ENCODE data around the gene FTCDNL1.

Gene FTCDNL1

DNA sequence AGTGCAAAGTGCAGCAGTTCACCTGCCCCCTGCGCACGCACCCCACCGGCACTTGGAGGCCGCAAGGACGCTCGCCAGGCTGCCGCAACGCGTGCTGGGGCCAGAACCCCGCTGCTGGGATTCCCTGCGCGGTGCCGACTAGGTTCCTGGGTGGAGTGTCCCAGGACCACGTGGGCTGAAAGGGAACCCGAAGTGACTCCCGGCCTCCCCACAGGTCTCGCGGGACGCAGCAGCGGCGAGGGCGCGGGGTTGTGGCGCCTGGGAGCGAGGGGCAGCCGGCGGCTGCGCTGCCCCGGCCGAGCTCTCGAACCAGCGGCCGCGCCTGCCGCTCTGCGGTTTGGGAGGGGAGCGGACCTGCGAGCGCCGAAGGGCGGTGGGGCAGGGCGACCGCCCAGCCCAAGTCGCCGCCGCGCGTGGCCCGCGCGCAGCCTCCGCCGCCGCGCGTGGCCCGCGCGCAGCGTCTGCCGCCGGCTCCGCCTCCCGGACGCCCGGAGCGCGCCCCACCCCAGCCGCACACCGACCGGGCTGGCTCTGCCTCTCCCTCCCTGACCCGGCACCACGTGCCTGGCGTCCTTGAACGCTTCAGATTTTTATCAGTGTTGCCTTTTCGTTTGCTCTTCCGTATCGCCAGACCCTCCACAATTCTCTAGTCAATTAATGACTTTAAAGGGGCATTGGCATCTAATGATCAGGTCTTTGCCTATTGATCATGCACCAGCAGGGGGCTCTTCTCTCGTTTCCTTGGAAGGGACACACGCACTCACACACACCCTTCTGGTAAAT, at the start of gene FTCDNL1:
Gene FTCDNL1 (minus strand): TSS at position 475 of the 783 bp plus-strand sequence. CDS start 2,230 bp downstream, outside the sequence.
- Histone ChIP-seq H3K4me1 (ENCODE audit: insufficient read depth, low read length) (peaks cover 16% of the 10 kb centered on the region), H3K9me3 (ENCODE audit: control insufficient read depth, insufficient read depth, low read length) (no peaks in the 10 kb centered on the region), H3K36me3 (ENCODE audit: insufficient read depth, low read length) (no peaks in the 10 kb centered on the region), H3K9ac (ENCODE audit: low read depth, low read length) (peak within 1 kb of the TSS; percentile 64)

DNA sequence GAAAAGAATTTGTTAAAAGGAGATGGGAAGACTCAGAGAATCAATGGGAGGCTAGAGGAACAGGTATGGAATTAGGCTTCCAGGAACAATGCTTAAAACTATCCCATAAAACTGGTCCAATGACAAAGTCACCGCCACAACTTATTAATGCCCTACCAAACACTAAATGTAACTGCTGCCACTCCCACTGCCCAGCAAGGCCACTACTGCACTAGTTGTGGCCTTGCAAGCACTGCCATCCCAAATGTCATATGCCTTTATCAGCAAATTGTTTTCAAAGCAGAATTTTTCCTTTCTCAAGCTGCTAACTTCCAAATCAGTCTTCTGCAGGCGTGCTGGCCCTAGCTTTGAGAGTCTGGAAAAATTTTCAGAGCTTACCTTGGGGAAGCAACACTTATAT, 45.6 kb upstream of the FTCDNL1 start:
- H3K4me1 ChIP-seq (ENCODE audit: insufficient read depth, low read length), result no peaks in the 10 kb centered on the region
- no peaks in the 10 kb centered on the region for H3K36me3 ChIP-seq (ENCODE audit: insufficient read depth, low read length)
- H3K9ac ChIP-seq (ENCODE audit: low read depth, low read length), result no peak overlapping the region
- no peaks in the 10 kb centered on the region for H3K9me3 ChIP-seq (ENCODE audit: control insufficient read depth, insufficient read depth, low read length)

DNA sequence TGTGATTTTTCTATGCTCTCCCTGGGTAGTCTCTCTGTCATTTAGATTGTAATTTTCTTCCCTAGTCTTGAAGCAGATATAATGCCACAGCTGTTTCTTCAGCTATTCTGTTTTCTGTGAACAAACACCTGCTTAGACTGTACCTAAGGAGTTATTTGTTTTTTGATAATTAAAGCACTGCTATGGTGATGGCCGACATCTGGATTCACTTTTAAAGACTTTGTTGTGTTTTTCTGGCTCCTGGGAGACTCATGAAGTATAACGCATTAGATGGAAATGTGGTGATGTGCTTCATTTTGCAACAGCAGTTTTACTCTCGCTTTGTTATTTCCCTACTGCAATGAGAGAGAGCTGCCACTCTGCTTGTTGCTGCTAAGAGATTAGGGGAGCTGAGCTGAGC, 44.4 kb upstream of the FTCDNL1 start:
- Histone ChIP-seq H3K9ac (ENCODE audit: low read depth, low read length) (no peak overlapping the region), H3K4me1 (ENCODE audit: insufficient read depth, low read length) (no peaks in the 10 kb centered on the region), H3K36me3 (ENCODE audit: insufficient read depth, low read length) (no peaks in the 10 kb centered on the region), H3K9me3 (ENCODE audit: control insufficient read depth, insufficient read depth, low read length) (no peaks in the 10 kb centered on the region)

DNA sequence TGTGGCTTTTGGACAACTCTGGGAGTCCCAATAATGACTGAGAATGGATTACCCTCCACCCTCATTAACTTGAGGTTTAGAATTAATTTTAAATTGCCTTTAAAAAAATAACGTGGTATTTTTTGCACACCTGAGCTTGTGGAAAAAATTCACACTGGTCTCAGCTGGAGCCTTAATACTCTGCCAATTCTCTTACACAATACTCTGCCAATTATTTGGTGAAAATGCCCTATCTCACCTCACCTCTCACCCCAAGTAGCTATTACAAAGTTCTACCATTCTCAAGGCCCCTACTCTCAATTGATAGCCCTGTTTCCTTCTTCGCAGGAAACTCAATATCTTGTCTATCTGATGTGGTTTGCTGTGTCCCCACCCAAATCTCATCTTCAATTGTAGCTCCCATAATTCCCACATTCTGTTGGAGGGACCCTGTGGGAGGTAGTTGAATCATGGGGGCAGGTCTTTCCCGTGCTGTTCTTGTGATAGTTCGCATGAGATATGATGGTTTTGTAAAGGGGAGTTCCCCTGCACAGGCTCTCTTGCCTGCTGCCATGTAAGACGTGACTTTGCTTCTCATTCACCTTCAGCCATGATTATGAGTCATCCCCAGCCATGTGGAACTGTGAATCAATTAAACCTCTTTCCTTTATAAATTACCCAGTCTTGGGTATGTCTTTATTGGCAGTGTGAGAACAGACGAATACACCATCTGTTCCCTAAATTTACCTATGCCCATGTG, 32.7 kb upstream of the FTCDNL1 start:
- no peaks in the 10 kb centered on the region for H3K4me1 ChIP-seq (ENCODE audit: insufficient read depth, low read length)

GRCh38 chr2:199882667-199883066, 31.7 kb upstream of the FTCDNL1 start:
- no peaks in the 10 kb centered on the region for H3K36me3 ChIP-seq (ENCODE audit: insufficient read depth, low read length)
- H3K4me1 ChIP-seq (ENCODE audit: insufficient read depth, low read length), result no peaks in the 10 kb centered on the region
- no peaks in the 10 kb centered on the region for H3K9me3 ChIP-seq (ENCODE audit: control insufficient read depth, insufficient read depth, low read length)
- H3K9ac ChIP-seq (ENCODE audit: low read depth, low read length), result no peak overlapping the region

More for the DNA sequence above, 32.7 kb upstream of the FTCDNL1 start:
- Histone ChIP-seq H3K9ac (ENCODE audit: low read depth, low read length) (no peak overlapping the region), H3K9me3 (ENCODE audit: control insufficient read depth, insufficient read depth, low read length) (no peaks in the 10 kb centered on the region), H3K36me3 (ENCODE audit: insufficient read depth, low read length) (no peaks in the 10 kb centered on the region)

DNA sequence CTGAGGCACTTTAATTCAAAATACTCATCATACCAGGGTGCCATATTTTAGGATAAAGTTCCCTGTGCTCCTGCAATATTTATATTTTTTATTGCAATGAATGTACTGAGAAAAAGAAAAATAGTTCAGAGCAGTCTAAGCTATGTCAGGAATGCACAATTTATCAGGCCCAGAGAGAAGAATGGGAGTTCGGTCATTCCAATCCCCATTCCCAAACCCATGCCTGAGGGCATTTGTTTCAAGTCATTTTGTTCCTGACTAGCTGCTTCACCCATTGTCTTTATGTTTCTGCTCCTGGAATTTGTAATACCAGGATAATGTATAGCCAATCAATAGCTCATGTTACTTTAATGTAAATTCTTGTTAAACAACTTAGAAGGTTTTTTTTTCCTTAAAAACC, 24.4 kb upstream of the FTCDNL1 start:
- Histone ChIP-seq H3K36me3 (ENCODE audit: insufficient read depth, low read length) (no peaks in the 10 kb centered on the region), H3K9ac (ENCODE audit: low read depth, low read length) (no peak overlapping the region), H3K9me3 (ENCODE audit: control insufficient read depth, insufficient read depth, low read length) (peaks cover 30% of the 10 kb centered on the region), H3K4me1 (ENCODE audit: insufficient read depth, low read length) (peaks cover 4% of the 10 kb centered on the region; the same call in 1 of the 2 replicates)

GRCh38 chr2:199874209-199874608, 23.2 kb upstream of the FTCDNL1 start:
- Histone ChIP-seq H3K9ac (ENCODE audit: low read depth, low read length) (no peak overlapping the region), H3K4me1 (ENCODE audit: insufficient read depth, low read length) (peaks cover 13% of the 10 kb centered on the region), H3K9me3 (ENCODE audit: control insufficient read depth, insufficient read depth, low read length) (peaks cover 30% of the 10 kb centered on the region), H3K36me3 (ENCODE audit: insufficient read depth, low read length) (no peaks in the 10 kb centered on the region)

- H3K4me1 ChIP-seq (ENCODE audit: insufficient read depth, low read length), result peaks cover 24% of the 10 kb centered on the region
- peaks cover 20% of the 10 kb centered on the region for H3K9me3 ChIP-seq (ENCODE audit: control insufficient read depth, insufficient read depth, low read length)
- no peaks in the 10 kb centered on the region for H3K36me3 ChIP-seq (ENCODE audit: insufficient read depth, low read length)
- H3K9ac ChIP-seq (ENCODE audit: low read depth, low read length), result no peak overlapping the region
These were observed 19.6 kb upstream of the FTCDNL1 start for GRCh38 chr2:199870581-199870980.

- H3K4me1 ChIP-seq (ENCODE audit: insufficient read depth, low read length), result peaks cover 24% of the 10 kb centered on the region
- H3K9me3 ChIP-seq (ENCODE audit: control insufficient read depth, insufficient read depth, low read length), result peaks cover 14% of the 10 kb centered on the region
- H3K36me3 ChIP-seq (ENCODE audit: insufficient read depth, low read length), result no peaks in the 10 kb centered on the region
- H3K9ac ChIP-seq (ENCODE audit: low read depth, low read length), result peak overlapping the region; percentile 49
These were observed 18.7 kb upstream of the FTCDNL1 start for GRCh38 chr2:199869653-199870052.

GRCh38 chr2:199869227-199869541, 18.2 kb upstream of the FTCDNL1 start:
- H3K9ac ChIP-seq (ENCODE audit: low read depth, low read length), result peak overlapping the region; percentile 49

DNA sequence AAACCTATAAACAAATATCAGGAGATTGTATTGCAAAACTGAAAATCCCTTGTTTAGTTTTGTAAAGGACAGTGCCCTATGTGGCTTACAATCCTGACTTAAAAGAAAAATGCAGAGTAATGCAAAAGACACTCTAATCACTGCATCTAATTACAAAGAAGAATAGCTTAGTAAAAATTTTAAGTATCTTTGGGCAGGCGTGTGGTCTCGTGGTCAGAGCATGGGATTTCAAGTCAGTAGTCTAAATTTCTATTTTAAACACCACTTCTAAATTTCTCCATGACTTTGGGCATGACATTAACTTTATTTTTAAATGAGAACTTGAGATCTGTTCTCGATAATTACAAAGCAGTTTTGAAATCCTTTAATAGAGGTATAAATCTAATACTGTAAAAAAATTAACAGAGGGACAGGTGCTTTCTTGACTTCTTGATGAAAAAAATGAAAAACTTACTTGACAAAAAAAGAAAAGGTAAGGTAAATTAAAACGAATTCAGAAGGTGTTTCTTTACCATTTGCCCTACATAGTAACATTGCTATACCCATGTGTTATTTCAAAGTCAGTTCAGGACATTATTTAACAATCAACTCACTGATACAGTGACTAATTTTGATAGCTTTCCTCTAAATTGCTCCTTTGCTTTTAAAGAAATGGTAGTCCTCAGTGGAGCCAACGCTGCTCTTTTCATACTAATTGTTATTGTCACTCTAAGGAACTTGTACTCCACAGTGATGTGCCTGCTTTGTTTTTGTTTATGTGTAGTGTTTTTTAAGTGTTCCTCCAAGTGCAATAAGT, 17.6 kb upstream of the FTCDNL1 start:
- Histone ChIP-seq H3K36me3 (ENCODE audit: insufficient read depth, low read length) (no peaks in the 10 kb centered on the region), H3K4me1 (ENCODE audit: insufficient read depth, low read length) (peaks cover 24% of the 10 kb centered on the region), H3K9ac (ENCODE audit: low read depth, low read length) (no peak overlapping the region), H3K9me3 (ENCODE audit: control insufficient read depth, insufficient read depth, low read length) (peaks cover 5% of the 10 kb centered on the region; the same call in 1 of the 2 replicates)

More at GRCh38 chr2:199869227-199869541, 18.2 kb upstream of the FTCDNL1 start:
- H3K4me1 ChIP-seq (ENCODE audit: insufficient read depth, low read length), result peaks cover 24% of the 10 kb centered on the region
- peaks cover 10% of the 10 kb centered on the region for H3K9me3 ChIP-seq (ENCODE audit: control insufficient read depth, insufficient read depth, low read length)
- H3K36me3 ChIP-seq (ENCODE audit: insufficient read depth, low read length), result no peaks in the 10 kb centered on the region

- Histone ChIP-seq H3K9me3 (ENCODE audit: control insufficient read depth, insufficient read depth, low read length) (no peaks in the 10 kb centered on the region), H3K36me3 (ENCODE audit: insufficient read depth, low read length) (no peaks in the 10 kb centered on the region), H3K9ac (ENCODE audit: low read depth, low read length) (no peak overlapping the region), H3K4me1 (ENCODE audit: insufficient read depth, low read length) (peaks cover 25% of the 10 kb centered on the region)
These were observed 14.9 kb upstream of the FTCDNL1 start for GRCh38 chr2:199865905-199866304.

GRCh38 chr2:199862788-199863187, 11.8 kb upstream of the FTCDNL1 start:
- H3K4me1 ChIP-seq (ENCODE audit: insufficient read depth, low read length), result peaks cover 6% of the 10 kb centered on the region; the same call in 1 of the 2 replicates
- H3K36me3 ChIP-seq (ENCODE audit: insufficient read depth, low read length), result no peaks in the 10 kb centered on the region
- no peak overlapping the region for H3K9ac ChIP-seq (ENCODE audit: low read depth, low read length)
- H3K9me3 ChIP-seq (ENCODE audit: control insufficient read depth, insufficient read depth, low read length), result no peaks in the 10 kb centered on the region

- peaks cover 4% of the 10 kb centered on the region; the same call in 1 of the 2 replicates for H3K4me1 ChIP-seq (ENCODE audit: insufficient read depth, low read length)
- no peaks in the 10 kb centered on the region for H3K9me3 ChIP-seq (ENCODE audit: control insufficient read depth, insufficient read depth, low read length)
- no peak overlapping the region for H3K9ac ChIP-seq (ENCODE audit: low read depth, low read length)
- no peaks in the 10 kb centered on the region for H3K36me3 ChIP-seq (ENCODE audit: insufficient read depth, low read length)
These were observed 10.3 kb upstream of the FTCDNL1 start for GRCh38 chr2:199861132-199861774.

All from ES-I3 (cell line).